ENCODE data around the gene NFILZ. TPM values are rescaled to one million over a fixed set of nuclear protein-coding genes. Genes with fewer than 3 reads are reported as not detected.
"Not testable (repeated sequence)": the region's sequence is repeated elsewhere in the genome, so short reads cannot be mapped to it uniquely, and the experiment has no call there.

Gene NFILZ
- total RNA-seq, 6 experiments from 2014 or later = not detected

DNA sequence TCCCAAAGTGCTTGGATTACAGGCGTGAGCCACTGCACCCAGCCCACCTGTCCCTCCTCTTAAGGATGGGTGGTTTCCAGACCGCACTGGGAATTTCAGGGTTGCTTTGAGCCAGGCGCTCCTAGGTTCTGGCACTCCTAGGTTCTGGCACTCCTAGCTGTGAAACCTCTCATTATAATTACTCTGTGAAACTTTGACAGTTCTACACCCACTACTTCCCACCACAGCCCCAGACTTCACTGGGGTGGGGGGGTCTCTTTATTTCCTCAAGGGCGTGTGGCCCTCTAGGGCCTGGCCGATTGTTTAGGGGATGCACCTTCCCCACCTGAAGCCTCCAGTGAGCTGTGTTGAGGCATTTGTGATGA lies 17.6 kb upstream of the NFILZ start:
- no peaks in the 10 kb centered on the region for H3K36me3 ChIP-seq
- H3K9me3 ChIP-seq = no peaks in the 10 kb centered on the region
- TF ChIP-seq CTCF (IDR thresholded peaks at IDR 0.05) = no peak
- no peak for TF ChIP-seq POLR2A (IDR thresholded peaks at IDR 0.05)
- DNase-seq (no peak), ATAC-seq (no peak)
- H3K27ac ChIP-seq = no peak overlapping the region
- WGBS (ENCODE audit: insufficient coverage, low coverage, low lambda C conversion rate, missing lambda C conversion rate) = 65% methylated on average over 2 of the region's 5 CpGs
- H3K4me3 ChIP-seq = no peak overlapping the region
- H3K27me3 ChIP-seq = no peaks in the 10 kb centered on the region
- H3K4me1 ChIP-seq = peaks cover 0 to 10% (median 0%) of the 10 kb centered on the region in 4 donors
- intact Hi-C loops (cut with DNase I) = no loop called here

GRCh38 chr19:8614455-8614854 lies 16.0 kb upstream of the NFILZ start:
- intact Hi-C loops (cut with DNase I) = no loop called here
- no peaks in the 10 kb centered on the region for H3K9me3 ChIP-seq
- H3K36me3 ChIP-seq = no peaks in the 10 kb centered on the region
- H3K4me1 ChIP-seq = peaks cover 0 to 10% (median 0%) of the 10 kb centered on the region in 4 donors
- H3K27me3 ChIP-seq = no peaks in the 10 kb centered on the region
- no peak overlapping the region for H3K27ac ChIP-seq
- 89% methylated on average over 1 of the region's 2 CpGs for WGBS (ENCODE audit: insufficient coverage, low coverage, low lambda C conversion rate, missing lambda C conversion rate)
- TF ChIP-seq POLR2A (IDR thresholded peaks at IDR 0.05) = no peak
- TF ChIP-seq CTCF (IDR thresholded peaks at IDR 0.05) = no peak
- no peak for ATAC-seq
- no peak overlapping the region for H3K4me3 ChIP-seq
- DNase-seq = no peak

DNA sequence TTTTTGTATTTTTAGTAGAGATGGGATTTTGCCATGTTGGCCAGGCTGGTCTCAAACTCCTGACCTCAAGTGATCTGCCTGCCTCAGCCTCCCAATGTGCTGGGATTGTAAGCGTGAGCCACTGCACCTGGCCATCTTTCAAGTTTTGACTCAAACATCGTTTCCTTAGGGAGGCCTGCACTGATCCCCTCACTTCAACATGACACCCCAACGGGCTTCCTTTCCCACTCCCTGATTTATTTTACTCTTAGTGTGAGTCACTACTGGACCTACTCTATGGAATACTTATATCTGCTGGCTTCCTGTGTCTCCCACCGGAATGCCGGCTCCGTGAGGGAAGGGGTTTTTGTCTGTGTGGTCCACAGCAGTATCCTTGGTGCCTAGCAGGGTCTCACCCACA lies 15.4 kb upstream of the NFILZ start:
- no peak for ATAC-seq
- whole genome bisulfite sequencing (ENCODE audit: insufficient coverage, low coverage, low lambda C conversion rate, missing lambda C conversion rate) = 58% methylated on average over 6 of the region's 6 CpGs
- Histone ChIP-seq H3K4me3 (no peak overlapping the region), H3K27ac (no peak overlapping the region), H3K4me1 (peaks cover 0 to 10% (median 0%) of the 10 kb centered on the region in 4 donors), H3K27me3 (no peaks in the 10 kb centered on the region), H3K9me3 (no peaks in the 10 kb centered on the region), H3K36me3 (no peaks in the 10 kb centered on the region)
- no peak for DNase-seq
- no peak for TF ChIP-seq POLR2A (IDR thresholded peaks at IDR 0.05)
- intact Hi-C loops (cut with DNase I) = no loop called here

DNA sequence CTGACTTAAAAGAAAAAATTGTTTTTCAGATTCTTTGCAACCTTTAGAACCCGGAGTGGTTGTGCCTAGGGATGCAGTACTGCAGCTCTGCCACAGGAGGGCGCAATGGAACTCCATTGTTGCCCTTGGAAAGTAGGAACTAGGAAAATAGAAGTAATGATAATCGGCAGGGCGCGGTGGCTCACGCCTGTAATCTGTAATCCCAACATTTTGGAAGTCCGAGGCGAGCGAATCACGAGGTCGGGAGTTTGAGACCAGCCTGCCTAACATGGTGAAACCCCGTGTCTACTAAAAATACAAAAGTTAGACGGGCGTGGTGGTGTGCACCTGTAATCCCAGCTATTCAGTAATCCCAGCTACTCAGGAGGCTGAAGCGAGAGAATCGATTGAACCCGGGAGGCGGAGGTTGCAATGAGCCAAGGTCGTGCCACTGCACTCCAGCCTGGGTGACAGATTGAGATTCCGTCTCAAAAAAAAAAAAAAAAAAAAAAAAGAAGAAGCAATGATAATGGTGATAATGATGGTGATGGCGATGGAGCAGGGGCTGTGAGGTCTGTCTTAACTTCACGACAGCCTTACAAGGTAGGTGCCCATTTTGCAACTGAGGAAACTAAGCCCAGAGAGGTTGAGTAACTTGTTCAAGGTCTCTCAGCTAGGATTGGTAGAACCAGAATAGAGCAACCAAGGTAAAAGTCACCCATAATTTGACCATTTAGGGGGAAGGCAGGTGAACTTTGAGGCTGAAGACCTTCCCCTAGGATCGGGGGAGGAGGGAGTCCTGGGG lies 14.4 kb upstream of the NFILZ start:
- no peak for TF ChIP-seq POLR2A (IDR thresholded peaks at IDR 0.05)
- TF ChIP-seq CTCF (IDR thresholded peaks at IDR 0.05) = peak; percentile 90 to 98 (median 97)
- Histone ChIP-seq H3K9me3 (no peaks in the 10 kb centered on the region), H3K36me3 (no peaks in the 10 kb centered on the region), H3K27me3 (no peaks in the 10 kb centered on the region), H3K4me3 (peak overlapping the region in 2 of 3 donors; percentile 24 to 28), H3K4me1 (peaks cover 0 to 10% (median 0%) of the 10 kb centered on the region in 4 donors), H3K27ac (no peak overlapping the region)
- WGBS (ENCODE audit: insufficient coverage, low coverage, low lambda C conversion rate, missing lambda C conversion rate) = 8% methylated on average over 22 of the region's 23 CpGs
- ATAC-seq (peak; percentile 85 to 96 (median 89)), DNase-seq (peak; percentile 69 to 78 (median 69))
- intact Hi-C loops (cut with DNase I) = no loop called here

- Histone ChIP-seq H3K9me3 (no peaks in the 10 kb centered on the region), H3K4me3 (no peak overlapping the region), H3K27me3 (no peaks in the 10 kb centered on the region), H3K27ac (no peak overlapping the region), H3K36me3 (no peaks in the 10 kb centered on the region), H3K4me1 (peaks cover 0 to 10% (median 0%) of the 10 kb centered on the region in 4 donors)
- no peak for ATAC-seq
- no peak for TF ChIP-seq CTCF (IDR thresholded peaks at IDR 0.05)
- no peak for TF ChIP-seq POLR2A (IDR thresholded peaks at IDR 0.05)
- WGBS (ENCODE audit: insufficient coverage, low coverage, low lambda C conversion rate, missing lambda C conversion rate) = 84% methylated on average over 6 of the region's 6 CpGs
- intact Hi-C loops (cut with DNase I) = no loop called here
- DNase-seq = no peak
Measured at GRCh38 chr19:8616861-8617260, 13.6 kb upstream of the NFILZ start.

DNA sequence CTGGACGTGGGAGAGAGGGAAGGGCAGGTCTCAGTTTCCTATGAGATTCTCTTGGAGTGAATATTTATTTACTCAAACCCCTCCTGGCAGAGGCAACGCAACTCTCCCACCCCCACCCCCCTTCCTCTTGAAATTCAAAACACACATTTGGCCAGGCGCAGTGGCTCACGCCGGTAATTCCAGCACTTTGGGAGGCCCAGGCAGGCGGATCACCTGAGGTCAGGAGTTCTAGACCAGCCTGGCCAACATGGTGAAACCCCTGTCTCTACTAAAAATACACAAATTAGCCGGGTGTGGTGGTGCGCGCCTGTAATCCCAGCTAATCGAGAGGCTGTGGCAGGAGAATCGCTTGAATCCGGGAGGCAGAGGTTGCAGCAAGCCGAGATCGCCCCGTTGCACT lies 13.1 kb upstream of the NFILZ start:
- H3K36me3 ChIP-seq; DNase-seq; H3K9me3 ChIP-seq; H3K27ac ChIP-seq; H3K27me3 ChIP-seq; H3K4me3 ChIP-seq; ATAC-seq; intact Hi-C loops (cut with DNase I): not testable (repeated sequence)
- H3K4me1 ChIP-seq = peaks cover 0 to 10% (median 0%) of the 10 kb centered on the region in 4 donors
- WGBS (ENCODE audit: insufficient coverage, low coverage, low lambda C conversion rate, missing lambda C conversion rate) = 53% methylated on average over 7 of the region's 15 CpGs
